ENCODE data around the gene KRT6C.

- TF ChIP-seq EP300 (IDR thresholded peaks at IDR 0.05), result no peak
- TF ChIP-seq, protein P1, sequence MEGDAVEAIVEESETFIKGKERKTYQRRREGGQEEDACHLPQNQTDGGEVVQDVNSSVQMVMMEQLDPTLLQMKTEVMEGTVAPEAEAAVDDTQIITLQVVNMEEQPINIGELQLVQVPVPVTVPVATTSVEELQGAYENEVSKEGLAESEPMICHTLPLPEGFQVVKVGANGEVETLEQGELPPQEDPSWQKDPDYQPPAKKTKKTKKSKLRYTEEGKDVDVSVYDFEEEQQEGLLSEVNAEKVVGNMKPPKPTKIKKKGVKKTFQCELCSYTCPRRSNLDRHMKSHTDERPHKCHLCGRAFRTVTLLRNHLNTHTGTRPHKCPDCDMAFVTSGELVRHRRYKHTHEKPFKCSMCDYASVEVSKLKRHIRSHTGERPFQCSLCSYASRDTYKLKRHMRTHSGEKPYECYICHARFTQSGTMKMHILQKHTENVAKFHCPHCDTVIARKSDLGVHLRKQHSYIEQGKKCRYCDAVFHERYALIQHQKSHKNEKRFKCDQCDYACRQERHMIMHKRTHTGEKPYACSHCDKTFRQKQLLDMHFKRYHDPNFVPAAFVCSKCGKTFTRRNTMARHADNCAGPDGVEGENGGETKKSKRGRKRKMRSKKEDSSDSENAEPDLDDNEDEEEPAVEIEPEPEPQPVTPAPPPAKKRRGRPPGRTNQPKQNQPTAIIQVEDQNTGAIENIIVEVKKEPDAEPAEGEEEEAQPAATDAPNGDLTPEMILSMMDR (IDR thresholded peaks at IDR 0.05), result no peak
Measured at GRCh38 chr12:52444647-52445595, 28.7 kb downstream of the KRT6C start.
